HG03521 (cell line): Measurements from ENCODE around the gene CTSD.

Experiments
- ATAC-seq: cut with Tn5 transposase; IDR thresholded peaks from one replicate; pipeline ENCODE4 v1.9.1; 2021; ENCODE audit warnings: mild to moderate bottlenecking, moderate library complexity; ENCODE audit not compliant: unreplicated experiment

CTSD gene

DNA sequence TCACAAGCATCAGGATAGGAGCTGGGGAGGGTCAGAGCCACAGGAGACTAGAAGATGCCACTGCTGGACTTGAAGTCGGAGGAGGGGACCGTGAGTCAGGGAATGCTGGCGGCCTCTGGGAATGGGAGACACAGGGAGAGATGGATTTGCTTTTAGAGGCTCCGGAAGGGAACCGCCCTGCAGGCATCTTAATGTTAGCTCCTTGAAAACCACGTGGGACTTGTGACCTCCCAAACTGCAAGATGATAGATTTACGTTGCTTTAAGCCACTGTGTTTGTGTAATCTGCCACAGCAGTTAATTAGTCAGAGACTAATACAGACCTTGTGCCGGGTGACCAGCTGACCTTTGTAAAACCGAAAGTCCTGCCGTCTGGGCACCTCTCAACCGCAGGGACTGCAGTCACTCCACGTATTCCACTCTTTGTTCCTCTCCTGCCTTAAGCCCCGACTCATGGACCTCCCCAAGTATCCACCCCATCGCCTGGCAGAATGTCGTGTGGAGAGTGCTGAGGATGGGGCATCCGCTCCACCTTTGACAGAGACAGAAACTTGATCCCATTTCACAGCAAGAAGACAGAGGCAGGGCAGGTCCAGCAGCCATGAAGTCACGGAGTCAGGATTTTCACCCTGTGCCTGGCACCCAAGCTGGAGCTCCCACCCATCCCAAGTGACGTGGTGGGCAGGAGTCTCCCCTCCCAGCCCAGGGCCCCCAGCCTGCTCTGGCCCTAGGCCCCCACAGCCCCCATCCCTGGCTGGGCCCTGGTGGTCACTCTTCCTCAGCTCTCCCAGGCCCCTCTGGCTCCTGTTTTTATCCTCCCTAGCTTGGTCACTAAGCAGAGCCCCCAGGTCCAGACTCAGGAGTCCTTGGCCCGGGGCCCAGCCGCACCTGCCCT lies 19.4 kb upstream of the CTSD start:
- no peak for ATAC-seq

GRCh38 chr11:1782031-1782590 lies 18.4 kb upstream of the CTSD start:
- ATAC-seq: no peak

- ATAC-seq: no peak
These were observed 17.9 kb upstream of the CTSD start for GRCh38 chr11:1781593-1781975.

GRCh38 chr11:1780700-1781592 lies 17.2 kb upstream of the CTSD start:
- no peak for ATAC-seq

- no peak for ATAC-seq
These were observed 16.3 kb upstream of the CTSD start for GRCh38 chr11:1779806-1780699.

DNA sequence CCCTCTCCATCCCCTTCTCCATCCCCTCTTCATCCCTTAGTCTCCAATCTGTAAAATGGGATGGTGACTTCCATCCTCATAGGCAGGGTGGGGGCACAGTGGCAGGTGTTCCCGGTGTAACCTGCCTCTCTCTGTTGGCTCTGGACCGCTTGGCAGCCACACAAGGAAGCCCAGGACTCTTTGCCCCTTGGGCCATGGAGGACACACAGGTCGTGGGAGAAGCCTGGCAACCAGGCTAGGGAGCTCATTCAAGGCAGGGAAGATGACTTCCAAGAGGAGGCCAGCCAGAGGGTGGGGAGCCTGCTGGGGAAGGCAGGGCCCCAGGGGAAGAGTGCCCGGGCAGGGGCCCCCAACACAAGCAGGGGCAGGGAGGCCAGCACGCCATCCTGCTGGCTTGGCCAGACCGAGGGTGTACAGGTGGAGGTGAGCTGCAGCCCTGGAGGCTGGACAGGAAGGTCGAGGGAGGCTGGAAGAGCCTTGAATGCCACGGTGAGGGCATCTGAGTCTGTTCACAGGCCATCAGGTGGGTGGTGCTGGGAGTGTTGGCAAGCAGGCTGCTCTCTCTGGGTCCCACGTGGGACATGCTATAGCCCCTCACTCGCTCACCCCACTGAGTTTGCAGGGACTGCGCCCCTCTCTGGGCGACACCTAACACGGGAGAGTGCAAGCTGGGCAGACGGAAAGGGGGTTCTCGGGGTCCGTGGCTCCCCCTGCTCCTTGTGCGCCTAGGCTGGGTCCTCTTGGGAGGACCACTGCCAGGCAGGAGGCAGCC lies 15.5 kb upstream of the CTSD start:
- ATAC-seq: no peak

DNA sequence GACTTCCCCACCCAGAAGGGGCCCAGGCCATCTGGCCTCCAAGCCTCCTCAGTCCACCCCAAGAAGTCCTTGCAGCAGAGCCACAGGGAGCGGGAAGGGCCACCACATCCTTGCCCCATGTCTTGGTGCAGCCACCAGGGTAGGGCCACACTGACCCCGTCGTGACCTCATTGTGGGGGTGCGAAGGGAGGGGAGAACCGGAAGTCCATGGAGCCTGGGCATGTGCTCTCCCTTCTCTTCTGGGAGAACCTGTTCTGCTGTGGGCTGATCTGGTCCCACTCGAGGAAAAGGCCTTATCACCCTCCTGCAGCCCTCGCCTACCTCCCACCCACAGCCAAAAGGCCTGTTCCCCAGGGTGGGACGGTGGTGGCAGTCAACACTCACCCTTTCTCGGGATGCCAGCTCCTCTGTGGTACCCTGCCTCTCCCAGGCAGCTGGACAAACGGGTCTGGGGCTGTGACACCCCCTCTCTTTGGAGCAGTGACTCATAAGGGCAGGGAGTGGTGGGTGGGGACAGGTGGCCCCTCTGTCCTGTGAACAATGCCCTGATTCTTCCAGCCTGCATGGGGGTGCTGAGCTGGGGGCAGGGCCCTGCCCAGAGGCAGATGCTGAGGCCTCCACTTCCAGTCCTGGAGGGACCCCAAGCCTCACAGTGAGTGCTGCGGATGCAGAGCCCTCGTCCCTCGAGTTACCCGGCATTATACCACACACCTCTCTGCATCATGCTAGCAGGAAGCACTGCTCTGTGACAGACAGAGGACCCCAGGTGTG lies 14.6 kb upstream of the CTSD start:
- no peak for ATAC-seq

GRCh38 chr11:1777737-1778136 lies 14.0 kb upstream of the CTSD start:
- no peak for ATAC-seq

- no peak for ATAC-seq
These were observed 13.4 kb upstream of the CTSD start for GRCh38 chr11:1776944-1777715.

DNA sequence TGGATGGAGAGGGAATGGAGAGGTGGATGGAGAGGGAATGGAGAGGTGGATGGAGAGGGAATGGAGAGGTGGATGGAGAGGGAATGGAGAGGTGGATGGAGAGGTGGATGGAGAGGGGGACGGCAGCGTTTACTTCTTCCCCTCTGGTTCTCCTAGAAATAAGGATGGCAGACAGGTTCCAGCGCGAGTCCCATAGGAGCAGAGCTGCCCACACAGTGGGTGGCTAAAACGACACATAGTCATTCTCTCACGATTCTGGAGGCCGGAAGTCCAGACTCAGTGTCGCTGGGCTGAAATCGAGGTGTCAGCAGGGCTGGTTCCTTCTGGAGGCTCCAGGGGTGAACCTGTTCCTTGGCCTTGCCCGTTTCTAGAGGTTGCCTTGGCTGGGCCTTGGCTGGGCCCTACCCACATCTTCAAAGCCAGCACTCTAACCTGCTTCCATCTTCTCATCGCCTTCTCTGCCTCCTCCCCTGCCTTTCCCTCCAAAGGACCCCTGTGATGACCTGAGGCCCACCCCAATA lies 12.7 kb upstream of the CTSD start:
- ATAC-seq: no peak

- ATAC-seq: no peak
These were observed 11.2 kb upstream of the CTSD start for GRCh38 chr11:1774886-1775285.

- no peak for ATAC-seq
These were observed 10.3 kb upstream of the CTSD start for GRCh38 chr11:1773994-1774550.

- no peak for ATAC-seq
These were observed 9.6 kb upstream of the CTSD start for GRCh38 chr11:1773131-1773993.

DNA sequence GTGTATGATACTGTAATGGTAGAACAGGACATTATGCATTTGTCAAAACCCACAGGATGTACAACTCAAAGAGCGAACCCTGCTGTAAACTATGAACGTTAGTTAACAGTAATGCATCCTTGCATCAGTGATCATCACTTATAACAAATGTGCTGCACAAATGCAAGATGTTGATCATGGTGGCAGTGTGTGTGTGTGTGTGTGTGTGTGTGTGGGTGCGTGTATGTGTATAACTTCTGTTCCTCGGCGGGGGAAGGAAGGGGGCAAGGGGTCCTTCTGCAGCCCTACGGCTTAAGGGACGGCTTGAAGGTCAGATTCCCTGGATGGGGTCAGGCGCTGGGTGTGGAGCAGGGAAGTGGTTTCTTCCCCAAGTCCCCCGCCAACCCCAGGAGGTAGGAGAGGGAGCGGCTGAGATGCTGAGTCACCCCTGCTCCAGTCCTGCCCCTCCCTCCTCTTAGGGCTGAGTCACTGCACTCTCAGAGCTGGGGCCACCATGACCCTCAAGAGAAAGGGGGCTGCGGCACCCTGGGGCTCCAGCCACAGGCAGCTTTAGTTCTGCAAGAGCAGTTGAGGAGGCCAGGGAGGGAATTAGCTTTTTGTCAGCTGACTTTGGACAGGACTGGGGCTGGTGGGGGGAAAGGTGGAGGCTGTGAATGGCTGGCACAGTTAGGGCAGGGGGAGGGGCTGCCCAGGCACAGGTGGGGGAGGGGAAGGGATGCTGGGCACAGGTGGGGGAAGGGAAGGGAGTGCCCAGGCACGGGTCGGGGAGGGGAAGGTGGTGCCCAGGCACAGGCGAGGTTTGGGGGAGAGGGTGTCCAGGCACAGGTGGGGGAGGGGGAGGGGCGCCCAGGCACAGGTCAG lies 8.8 kb upstream of the CTSD start:
- ATAC-seq: no peak

DNA sequence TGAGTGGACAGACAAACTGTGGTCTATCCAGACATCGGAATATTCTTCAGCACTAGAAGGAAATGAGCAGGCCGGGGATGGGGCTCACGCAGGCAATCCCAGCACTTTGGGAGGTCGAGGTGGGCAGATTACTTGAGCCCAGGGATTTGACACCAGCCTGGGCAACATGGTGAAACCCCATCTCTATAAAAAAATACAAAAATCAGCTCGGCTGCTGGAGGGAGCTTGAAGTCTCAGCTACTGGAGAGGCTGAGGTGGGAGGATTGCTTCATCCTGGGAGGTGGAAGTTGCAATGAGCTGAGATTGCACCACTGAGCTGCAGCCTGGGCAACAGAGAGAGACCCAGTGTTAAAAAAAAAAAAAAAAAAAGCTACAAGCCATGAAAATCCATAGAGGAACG lies 8.0 kb upstream of the CTSD start:
- ATAC-seq: no peak

GRCh38 chr11:1771273-1771672 lies 7.5 kb upstream of the CTSD start:
- ATAC-seq: no peak
